ENCODE results near the gene HOMER2.

Gene HOMER2

DNA sequence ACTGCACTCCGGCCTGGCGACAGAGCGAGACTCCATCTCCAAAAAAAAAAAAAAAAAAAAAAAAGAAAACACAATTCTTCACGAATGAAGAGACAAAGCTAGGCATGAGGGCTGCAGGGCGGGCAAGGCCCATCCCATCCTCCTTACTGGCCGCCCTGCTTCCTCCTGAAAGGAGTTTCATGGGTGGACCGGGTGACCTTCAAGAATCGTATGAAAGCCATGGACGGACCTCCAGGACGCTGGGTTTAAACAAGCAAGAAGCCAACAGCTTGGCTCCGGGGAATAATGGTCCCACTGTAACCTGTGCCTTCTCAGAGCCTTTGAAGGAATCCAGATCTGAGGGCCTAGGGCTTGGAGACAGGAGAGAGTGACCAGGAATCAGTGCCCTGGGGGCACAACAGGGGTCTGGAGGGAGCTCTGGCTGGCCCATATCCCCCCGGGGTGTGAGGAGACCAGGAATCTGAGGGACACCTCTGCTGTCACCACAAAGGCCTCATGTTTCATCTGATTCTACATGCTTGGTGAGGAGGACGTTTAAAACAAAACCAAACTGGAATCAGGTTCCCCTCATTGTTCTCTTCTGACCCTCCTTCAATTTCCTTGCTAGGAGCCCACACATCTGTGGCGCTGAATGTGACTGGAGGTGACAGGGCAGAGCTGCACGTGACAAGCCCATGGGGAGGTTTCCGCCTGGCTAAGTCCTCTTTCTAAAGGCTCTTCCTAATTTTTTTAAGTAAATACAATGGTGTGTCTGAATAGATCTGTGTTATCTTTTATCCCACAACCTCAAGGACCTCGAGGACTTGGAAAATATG is 97.0 kb downstream of the HOMER2 start:
- no peak for DNase-seq

DNA sequence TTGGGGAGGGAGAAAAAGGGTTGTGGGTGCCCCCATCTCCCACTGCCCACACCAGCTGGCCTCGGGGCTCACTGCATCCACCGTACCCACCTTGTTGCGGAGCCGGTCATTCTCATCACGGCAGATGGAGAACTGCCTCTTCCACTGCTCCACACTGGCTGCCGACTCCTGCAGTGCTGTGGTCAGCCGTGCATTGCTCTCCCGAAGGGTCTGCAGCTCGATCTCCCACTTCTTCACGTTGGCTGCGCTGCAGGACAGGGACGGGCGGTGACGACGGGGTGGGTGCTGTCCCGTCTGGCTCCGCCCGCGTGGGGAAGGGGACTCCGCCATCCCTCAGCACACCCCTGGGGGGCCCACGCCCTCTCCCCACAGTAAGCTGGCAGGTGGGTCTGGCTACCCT is 98.0 kb downstream of the HOMER2 start:
- no peak for DNase-seq

DNA sequence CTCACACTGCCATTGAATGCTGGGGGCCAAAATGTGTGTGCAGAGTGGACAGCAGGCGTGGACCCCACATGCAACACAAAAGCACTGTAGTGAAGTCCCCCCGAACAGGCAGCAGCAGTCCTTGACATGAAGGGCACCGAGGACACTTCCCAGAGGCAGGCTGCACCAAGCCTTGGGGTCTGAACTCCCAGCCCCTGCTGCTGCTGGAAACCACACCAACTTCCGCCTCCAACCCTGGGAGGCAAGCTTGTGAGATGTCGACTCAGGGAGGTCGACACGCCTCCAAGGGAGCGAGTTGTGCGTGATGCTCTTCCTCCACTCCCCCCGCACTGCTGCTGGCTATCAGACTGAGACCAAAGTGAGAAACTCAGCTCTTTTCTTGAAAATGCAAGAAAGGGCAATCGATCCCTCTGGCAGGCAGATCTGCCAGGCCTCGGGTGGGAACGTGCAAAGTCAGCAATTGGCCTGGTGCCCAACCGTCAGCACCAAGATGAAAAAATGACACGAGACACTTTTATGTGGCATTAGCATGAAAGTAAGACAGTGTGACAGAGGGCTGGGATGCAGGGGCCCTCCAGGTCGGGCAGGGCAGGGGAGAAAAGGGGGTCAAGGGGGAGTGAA is 99.5 kb downstream of the HOMER2 start:
- peak; percentile 25 for DNase-seq

- peak; percentile 71 for DNase-seq
These were observed 100.5 kb downstream of the HOMER2 start for GRCh38 chr15:82851981-82852511.

DNA sequence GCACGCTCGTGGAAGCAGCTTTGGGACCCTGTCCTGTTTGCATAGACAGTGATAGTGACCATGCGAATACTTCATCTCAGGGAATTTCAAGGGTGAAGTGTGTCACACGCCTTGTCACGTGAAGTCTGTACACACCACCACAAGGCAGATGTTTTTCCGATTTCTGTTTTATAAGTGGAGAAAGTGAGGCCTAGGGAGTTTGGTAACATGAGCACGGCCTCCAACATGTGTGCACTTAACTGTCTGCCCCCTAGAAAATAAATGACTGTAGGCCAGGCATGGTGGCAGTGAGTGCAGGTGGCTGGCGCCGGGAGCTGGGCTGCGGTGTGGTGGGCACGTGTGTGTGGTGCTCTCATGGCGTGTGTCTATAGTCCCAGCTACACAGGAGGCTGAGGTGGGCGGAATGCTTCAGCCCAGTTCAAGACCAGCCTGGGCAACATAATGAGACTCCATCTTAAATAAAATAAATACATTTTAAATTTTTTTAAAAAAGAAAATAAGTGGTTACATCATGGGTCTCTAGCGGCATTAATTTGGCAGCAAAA is 101.1 kb downstream of the HOMER2 start:
- no peak for DNase-seq

DNA sequence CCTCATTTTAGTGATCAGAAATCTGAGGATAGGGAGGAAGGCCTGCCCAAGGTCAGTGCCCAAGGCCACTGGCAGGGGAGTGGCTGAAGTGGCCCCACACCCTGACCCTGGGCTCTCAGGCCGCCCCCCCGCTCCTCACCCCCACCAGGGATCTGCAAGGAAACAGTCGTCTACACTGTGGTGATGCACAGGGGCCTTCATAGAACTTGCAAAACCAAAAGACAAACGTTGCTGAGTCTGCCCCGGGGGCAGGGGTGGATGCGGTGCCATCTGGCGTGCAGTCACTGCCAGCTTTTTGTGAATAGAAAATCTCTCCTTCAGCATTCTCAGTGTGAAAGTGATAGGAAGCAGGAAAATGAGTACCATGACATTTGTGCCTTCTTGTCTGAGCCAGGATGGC is 101.8 kb downstream of the HOMER2 start:
- no peak for DNase-seq

DNA sequence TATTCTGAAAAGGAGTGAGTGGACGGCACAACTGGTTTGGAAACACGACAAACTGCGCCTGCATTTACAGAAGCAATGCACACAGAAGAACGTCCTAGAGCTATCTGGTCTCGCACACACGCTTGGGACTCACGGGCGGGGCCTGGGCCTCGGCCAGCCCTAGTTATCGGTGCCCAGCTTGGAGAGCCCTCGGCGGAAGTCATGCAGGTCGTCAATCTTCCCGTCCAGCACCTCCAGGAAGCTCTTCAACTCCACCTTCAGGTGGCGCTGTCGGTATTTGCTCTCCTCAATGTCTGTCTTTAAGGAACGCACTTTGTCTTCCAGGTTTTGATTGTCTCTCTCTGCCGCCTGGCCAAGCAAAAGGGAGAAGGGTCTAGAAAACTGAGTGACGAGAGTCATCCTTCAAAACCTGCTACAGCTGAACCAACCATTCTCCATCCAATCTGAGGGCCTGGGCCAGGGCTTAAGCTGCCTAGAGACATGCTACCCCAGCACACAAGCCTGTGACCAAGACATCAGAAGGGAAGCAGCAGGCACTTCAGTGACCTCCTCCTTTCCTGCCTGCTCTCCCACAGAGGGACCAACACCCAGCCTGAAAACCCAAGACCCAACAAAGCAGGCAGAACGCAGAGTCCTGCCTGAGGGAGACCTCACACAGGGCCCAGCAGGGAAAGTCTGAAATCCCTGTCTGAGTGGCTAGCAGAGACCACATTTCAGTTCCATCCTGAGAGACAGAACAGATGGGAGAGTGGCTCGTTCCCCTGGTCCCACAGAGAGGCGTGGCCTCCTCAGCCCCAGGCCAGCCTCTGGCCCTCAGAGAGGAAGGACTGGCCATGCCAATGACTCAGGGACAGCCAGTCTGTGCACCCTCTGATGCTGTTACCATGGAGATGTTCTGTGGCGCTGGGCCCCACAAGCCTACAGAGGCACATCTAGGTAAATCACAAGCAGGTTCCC is 102.7 kb downstream of the HOMER2 start:
- peak; percentile 84 for DNase-seq

DNA sequence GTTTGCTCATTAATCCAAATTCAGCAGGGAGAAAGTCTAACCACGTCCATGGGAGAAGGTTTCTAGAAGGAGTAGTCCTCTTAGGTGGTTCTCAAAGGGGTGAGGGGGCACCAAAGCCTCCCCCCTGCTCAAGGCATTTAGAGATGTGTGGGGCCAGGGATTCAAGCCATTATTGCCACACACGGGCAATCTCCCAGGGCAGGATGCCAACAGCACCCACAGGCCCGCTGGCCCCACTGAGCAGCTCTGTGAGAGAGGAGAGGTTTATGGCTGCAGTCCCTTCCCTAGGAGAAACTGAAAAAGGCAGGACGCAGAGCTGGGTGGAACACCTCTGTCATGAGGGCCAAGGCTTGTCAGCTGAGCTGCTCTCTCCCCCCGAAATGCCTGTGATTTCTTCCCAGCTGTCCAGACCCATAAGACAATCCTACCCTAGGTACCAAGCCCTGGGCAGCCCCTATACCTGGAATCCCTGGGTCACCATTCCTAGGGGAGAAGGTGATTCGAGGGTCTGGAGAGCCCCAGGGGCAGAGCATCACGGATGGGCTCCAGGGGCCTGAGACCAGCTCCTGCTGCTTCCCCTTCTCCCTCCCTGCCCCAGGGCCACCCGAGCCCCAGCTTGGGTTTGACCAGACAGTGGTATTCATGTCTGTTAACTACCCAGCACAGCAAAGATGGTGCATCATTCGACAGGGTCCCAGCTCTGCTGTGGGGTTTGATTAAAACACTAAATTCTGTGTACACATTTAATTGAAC is 104.1 kb downstream of the HOMER2 start:
- DNase-seq, result no peak

DNA sequence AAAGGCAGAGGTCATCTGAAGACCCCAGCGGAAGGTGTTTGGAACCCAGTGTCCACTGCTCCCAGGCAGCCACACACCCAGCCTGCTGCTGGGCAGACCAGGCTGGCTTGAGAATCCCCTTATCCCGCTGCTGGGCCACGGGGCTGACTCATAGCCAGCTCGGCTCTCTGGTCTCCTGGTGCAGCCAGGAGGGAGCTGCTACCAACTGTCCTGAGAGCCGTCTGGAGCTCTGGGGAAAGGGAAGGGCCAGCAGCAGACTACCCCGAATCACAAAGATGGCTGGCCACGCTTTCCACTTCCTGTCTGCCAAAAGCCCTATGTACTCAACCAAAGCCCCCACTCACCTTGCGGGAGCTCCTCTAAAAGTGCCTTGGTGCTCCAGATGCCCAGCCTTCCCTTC is 104.8 kb downstream of the HOMER2 start:
- no peak for DNase-seq

DNA sequence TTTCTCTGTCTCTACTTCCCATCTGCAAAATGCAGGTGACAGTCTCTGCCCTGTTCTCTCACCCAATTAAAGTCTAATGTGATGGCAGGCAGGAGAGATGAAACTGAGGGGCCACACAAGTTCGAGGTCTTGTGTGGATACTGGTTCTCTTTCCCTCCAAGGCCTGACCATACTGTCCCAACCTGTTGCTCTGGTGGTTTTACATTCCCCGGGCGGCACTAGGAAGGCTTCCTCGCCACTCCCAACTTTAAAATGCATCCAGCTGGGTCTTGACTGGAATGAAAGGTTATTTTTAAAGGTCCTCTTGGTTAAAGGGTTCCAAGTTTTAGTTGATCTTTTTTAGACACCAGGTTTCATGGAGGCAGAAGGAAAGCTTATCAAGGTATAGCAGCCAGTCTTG is 105.9 kb downstream of the HOMER2 start:
- DNase-seq, result no peak

- DNase-seq, result no peak
These were observed 106.8 kb downstream of the HOMER2 start for GRCh38 chr15:82845686-82846085.

- no peak for DNase-seq
These were observed 109.0 kb downstream of the HOMER2 start for GRCh38 chr15:82843566-82843965.

DNA sequence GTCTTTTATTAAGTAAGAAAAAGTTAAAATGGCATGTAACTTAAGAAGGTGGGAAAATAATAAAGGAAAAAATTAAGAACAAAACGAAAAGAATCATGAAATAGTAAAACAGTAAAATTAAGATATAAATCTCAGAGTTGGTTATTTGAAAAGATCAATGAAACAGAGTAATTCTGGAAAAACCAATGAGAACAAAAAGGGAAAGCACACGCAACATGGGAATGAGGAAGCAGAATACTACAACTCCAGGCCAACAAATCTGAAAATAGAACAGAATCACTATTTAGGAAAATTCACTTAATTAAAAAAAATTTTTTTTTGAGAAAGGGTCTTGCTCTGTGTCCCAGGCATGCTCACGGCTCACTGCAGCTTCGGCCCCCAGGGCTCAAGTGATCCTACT is 112.4 kb downstream of the HOMER2 start:
- no peak for DNase-seq

- DNase-seq, result no peak
These were observed 113.4 kb downstream of the HOMER2 start for GRCh38 chr15:82839136-82839535.

- no peak for DNase-seq
These were observed 114.3 kb downstream of the HOMER2 start for GRCh38 chr15:82838096-82838735.

DNA sequence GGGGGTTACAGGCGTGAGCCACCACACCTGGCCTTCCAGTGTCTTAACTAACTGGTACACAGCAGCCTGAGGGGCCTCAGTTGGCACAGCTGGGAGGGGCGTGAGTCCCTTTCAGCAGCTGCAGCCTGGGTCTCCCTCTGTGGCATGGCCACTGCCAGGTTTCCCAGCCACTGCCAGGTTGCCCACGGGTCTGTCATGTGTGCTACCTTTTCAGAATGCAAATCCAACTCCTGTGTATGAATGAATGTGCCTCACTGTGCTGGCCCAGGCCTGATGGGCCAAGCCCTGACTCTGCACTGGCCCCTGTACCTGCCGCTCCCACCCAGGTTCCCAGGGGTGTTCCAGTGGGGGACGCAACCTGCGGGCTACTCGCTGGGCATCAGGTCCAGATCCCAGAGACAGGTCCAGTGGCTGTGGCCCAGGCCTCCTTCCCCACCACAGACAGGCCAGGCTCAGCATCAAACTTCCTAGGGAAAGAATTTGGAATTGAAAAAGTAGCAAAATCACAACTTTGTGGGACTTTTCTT is 117.1 kb downstream of the HOMER2 start:
- DNase-seq, result no peak

GRCh38 chr15:82833362-82833682 is 119.2 kb downstream of the HOMER2 start:
- DNase-seq, result no peak

DNA sequence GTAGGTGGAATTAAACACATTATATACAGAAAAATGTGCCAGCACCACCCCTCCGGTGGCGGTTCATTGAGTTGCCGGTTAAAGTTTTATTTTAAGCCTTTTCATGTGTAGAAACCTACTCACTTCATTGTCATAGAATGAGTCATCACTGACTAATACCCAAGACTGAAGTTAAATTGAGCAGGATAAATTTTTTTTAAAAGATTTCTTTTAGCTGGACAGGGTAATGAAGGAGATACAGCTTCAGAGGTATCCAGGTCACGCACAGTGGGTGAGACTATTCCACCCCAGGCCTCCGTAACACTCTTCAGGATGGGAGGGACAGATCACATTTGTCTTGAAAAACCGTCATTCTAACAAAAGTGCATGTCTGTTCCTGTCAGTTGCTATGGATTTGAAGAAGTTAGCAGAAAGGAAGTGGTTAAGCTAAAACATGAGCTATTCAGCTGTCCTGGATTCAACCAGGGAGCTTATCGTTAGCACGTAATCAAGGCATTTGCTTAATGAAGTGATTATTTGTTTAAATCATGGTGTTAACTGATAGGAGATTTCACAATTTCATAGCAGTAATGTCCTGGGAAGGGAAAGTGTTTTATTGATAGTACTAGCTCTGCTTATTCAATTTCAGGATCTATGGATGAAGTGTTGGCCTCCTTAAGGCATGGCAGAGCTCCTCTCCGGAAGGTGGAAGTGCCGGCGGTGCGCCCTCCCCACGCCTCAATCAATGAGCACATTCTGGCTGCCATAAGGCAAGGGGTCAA is 119.7 kb downstream of the HOMER2 start:
- DNase-seq, result peak; percentile 90

DNA sequence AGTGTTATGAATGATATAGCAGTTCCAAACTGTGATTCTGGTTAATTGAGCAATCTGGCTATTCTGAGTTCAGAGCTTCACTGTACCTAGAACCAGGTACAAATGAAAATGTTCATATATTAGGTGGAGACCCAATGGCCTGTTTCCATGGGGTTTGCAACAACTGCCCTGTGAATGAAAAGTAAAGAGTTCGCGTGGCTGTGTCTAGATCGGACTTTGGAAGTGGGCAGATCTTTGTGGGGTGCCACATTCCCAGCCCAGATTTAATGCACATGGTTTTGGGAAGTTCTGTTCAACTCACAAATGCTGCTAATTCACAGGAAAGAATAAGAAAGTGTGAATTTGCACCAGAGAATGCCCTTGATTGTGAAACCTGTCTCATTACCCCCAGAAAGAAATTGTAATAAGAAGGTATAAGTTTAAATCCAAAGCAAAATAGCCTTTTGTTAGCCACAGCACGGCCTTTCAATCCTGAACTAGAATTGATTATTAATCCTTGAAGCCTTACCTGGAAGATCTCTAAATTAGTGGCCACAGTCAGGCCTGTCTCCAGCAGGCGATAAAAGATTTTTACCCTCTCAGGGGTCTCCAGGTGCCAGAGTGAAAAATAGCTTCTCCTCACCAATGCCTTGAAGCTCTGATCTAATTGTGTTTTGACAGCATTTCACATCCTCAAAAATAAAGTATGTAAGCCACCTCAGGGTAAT is 120.5 kb downstream of the HOMER2 start:
- DNase-seq, result no peak
